AG04450 (cell line): ENCODE results near the gene TMEFF2. TPM values are rescaled to one million over a fixed set of nuclear protein-coding genes. Genes with fewer than 3 reads are reported as not detected.

Source experiments
- CTCF ChIA-PET: fragments of 300-600, 350-600 bp; formaldehyde crosslinking; extraction: SDS; loops from one replicate; lab custom pipeline; 2022; ENCODE audit warnings: antibody characterized with exemption, inconsistent platforms; lab: Charles Lee
- POLR2A ChIA-PET: fragments of 350-600 bp; formaldehyde crosslinking; extraction: SDS; loops from one replicate; lab custom pipeline; 2021; ENCODE audit warnings: antibody characterized with exemption, inconsistent platforms; lab: Yijun Ruan, JAX
- DNase-seq: peaks from one replicate; pipeline ENCODE4 v3.0.0-alpha.2; 2011; ENCODE audit warnings: low read depth, low spot score
- H3K27ac ChIP-seq: one replicate; pipeline ENCODE4 v1.5.1; 2012; ENCODE audit warnings: low read depth, low read length, control low read depth
- H3K27me3 ChIP-seq: one replicate; pipeline ENCODE4 v1.6.0; 2012; ENCODE audit warnings: low read length; ENCODE audit not compliant: control insufficient read depth, insufficient read depth
- H3K4me3 ChIP-seq: 2 replicates; pipeline ENCODE4 v1.5.1; 2011; ENCODE audit warnings: mild to moderate bottlenecking, low read depth, low read length, control low read depth
- H3K9me3 ChIP-seq: 2 replicates; pipeline ENCODE4 v1.5.1; 2012; ENCODE audit warnings: low read length; ENCODE audit not compliant: control insufficient read depth, insufficient read depth
- polyA plus RNA-seq: library from polyadenylated mRNA; depleted of rRNA; stranded (reverse); fragments of >200 nt; gene quantifications from 2 replicates; pipeline ENCODE4 v1.2.3, GENCODE V29; 2011
- TF ChIP-seq, protein P1 (sequence below): IDR thresholded peaks from 2 replicates; pipeline ENCODE4 v1.5.1; 2011; ENCODE audit warnings: low read depth, low read length, control low read depth, inconsistent platforms

Gene TMEFF2
- polyA plus RNA-seq, 1 experiment: 4.1 TPM

DNA sequence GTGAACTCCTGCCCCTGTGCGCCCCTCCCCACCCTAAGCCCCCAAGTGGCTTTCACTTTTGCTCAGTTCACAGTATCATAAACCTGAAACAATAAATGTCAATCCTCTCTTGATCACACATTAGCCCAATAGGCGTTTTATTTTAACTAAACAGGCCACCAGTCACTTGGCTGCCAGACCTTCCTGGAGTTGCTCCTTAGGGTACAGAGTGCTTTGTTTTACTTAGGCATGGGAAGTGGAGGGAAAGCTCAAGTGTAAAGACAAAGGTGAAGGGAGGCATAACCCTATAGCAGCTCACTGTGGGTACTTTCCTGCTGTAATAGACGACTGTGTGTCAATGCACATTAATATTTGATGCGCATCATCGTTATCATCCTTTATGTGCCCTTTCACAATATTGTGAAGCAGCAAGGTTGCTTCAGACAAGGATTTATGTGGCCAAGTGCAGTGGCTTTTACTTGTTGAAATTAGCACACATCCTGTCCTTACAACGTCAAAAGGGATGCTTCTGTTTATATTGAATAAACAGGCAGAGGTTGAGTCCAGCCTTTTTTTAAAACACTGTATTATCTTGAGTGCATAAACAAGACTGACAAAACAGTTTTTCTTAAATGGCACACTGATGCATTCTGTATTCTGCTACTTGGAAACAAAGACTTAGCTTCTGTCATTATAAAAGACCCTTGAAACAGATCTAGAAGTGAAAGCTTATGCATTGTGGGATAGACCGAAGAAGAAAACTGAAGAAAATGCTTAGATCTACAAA is 168.5 kb downstream of the TMEFF2 start:
- POLR2A ChIA-PET: interaction anchor here (0.9 kb wide), 1 partner anchor 15 kb away, joined by 3 read pairs; no protein-coding TSS in a partner anchor
- TF ChIP-seq, protein P1, sequence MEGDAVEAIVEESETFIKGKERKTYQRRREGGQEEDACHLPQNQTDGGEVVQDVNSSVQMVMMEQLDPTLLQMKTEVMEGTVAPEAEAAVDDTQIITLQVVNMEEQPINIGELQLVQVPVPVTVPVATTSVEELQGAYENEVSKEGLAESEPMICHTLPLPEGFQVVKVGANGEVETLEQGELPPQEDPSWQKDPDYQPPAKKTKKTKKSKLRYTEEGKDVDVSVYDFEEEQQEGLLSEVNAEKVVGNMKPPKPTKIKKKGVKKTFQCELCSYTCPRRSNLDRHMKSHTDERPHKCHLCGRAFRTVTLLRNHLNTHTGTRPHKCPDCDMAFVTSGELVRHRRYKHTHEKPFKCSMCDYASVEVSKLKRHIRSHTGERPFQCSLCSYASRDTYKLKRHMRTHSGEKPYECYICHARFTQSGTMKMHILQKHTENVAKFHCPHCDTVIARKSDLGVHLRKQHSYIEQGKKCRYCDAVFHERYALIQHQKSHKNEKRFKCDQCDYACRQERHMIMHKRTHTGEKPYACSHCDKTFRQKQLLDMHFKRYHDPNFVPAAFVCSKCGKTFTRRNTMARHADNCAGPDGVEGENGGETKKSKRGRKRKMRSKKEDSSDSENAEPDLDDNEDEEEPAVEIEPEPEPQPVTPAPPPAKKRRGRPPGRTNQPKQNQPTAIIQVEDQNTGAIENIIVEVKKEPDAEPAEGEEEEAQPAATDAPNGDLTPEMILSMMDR: no peak
- no peak overlapping the region for H3K4me3 ChIP-seq
- CTCF ChIA-PET: interaction anchor here (1.0 kb wide), 1 partner anchor 136 kb away, joined by 4 read pairs; no protein-coding TSS in a partner anchor
- DNase-seq: no peak
- no peaks in the 10 kb centered on the region for H3K27me3 ChIP-seq
- H3K27ac ChIP-seq: no peak overlapping the region
- H3K9me3 ChIP-seq: no peaks in the 10 kb centered on the region

DNA sequence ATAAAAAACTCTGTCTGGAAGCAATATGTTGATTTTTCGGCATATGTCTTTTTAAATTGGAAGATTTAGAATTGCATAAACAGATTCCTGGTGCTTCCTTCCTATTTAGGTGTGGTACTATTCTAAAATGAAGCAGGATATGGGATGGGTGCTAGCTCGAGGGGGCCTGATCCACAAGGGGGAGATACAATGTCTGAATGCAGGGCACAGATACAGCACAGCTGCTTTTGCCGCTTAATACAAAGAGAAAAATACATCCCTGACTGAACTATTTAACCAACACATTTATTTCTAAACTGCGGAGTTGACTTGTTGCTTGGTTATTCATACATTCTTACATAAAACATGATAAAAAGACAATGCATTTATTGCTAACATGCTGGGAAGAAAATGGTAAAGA is 169.1 kb downstream of the TMEFF2 start:
- Histone ChIP-seq H3K27ac (no peak overlapping the region), H3K4me3 (no peak overlapping the region), H3K9me3 (no peaks in the 10 kb centered on the region), H3K27me3 (no peaks in the 10 kb centered on the region)
- TF ChIP-seq, protein P1: no peak
- CTCF ChIA-PET: interaction anchor here (0.9 kb wide), 1 partner anchor 137 kb away, joined by 4 read pairs; no protein-coding TSS in a partner anchor
- DNase-seq: no peak
- POLR2A ChIA-PET: interaction anchor here (0.9 kb wide), 1 partner anchor 14 kb away, joined by 3 read pairs; no protein-coding TSS in a partner anchor

DNA sequence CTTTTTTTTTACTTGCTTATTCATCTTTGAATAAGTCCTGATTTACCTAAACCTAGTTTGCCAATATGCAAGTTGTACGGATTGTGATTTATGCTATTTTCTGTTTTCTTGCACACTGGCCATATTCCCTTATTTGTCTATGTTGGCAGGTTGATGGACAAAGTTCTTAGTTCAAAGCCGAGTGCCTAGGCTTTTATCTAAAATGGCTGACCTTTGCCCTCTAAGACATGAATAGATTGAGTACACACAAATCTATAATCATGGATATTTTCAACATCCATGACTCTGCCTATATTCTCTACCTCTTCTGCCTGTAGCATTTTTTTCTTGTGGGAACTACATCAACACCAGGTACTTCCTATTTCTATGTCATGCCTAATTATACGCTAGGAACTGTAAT is 171.7 kb downstream of the TMEFF2 start:
- Histone ChIP-seq H3K27me3 (no peaks in the 10 kb centered on the region), H3K4me3 (no peak overlapping the region), H3K9me3 (no peaks in the 10 kb centered on the region), H3K27ac (no peak overlapping the region)
- CTCF ChIA-PET: interaction anchor here (0.6 to 1.1 kb wide), 3 partner anchors 11 to 140 kb away, joined by 3 to 4 read pairs (median 3); no protein-coding TSS in a partner anchor
- TF ChIP-seq, protein P1: no peak
- DNase-seq: no peak
- POLR2A ChIA-PET: no interaction called here

DNA sequence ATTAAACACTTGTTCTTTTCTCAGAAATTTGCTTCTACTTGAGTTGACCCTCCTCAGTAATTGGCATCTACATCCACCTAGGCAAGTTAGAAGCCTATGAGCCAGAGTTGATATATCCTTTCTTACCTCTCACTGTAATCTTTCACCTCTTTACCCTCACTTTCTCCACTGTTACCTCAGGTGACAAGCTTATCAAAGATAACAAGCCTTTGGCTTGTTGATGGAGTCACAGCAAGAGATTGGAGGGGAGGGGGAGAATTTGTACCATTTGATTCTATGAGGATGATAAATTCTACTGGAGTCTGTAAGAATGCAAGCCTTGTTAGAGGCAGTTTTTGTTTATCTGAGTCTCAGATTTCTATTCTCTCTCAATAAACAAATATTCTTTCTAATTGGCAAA is 176.9 kb downstream of the TMEFF2 start:
- ChIA-PET POLR2A (no interaction called here), CTCF (interaction anchor here (1.7 kb wide), 1 partner anchor 11 kb away, joined by 4 read pairs; no protein-coding TSS in a partner anchor)
- TF ChIP-seq, protein P1: no peak
- Histone ChIP-seq H3K27ac (no peak overlapping the region), H3K9me3 (no peaks in the 10 kb centered on the region), H3K4me3 (no peak overlapping the region), H3K27me3 (no peaks in the 10 kb centered on the region)
- DNase-seq: no peak

DNA sequence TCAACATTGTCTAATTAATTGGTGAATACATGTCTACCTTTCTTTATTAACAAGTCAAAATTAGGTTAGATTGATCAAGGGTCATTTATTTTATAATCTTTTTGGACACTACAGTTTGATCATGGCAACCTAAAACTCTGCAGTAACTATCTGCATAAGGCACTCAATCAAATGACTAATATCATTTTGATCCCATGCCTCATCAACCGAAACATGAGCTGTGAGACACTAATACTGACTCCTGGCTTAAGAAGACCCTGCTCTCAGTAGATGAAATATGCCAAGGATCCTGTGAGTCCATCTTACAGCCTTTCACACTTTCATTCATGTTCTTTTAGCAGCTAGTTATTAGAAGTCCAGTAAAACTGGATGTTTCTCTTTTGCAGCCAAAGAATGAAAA is 178.5 kb downstream of the TMEFF2 start:
- ChIA-PET CTCF (interaction anchor here (1.4 to 1.7 kb wide), 2 partner anchors 13 to 146 kb away, joined by 4 to 9 read pairs; no protein-coding TSS in a partner anchor), POLR2A (interaction anchor here (0.6 kb wide), 1 partner anchor 26 kb away, joined by 3 read pairs; no protein-coding TSS in a partner anchor)
- H3K9me3 ChIP-seq: peaks cover 3% of the 10 kb centered on the region; the same call in 1 of the 2 replicates
- no peaks in the 10 kb centered on the region for H3K27me3 ChIP-seq
- H3K27ac ChIP-seq: no peak overlapping the region
- no peak overlapping the region for H3K4me3 ChIP-seq
- TF ChIP-seq, protein P1: no peak
- no peak for DNase-seq
